ENCODE measurements around the gene LRIT2. TPM values are rescaled to one million over a fixed set of nuclear protein-coding genes. Genes with fewer than 3 reads are reported as not detected.
A peak's percentile ranks its signal among the peaks of the same experiment; 100 is the strongest.
"Not testable (repeated sequence)": the region's sequence is repeated elsewhere in the genome, so short reads cannot be mapped to it uniquely, and the experiment has no call there.

The LRIT2 gene
- total RNA-seq, 1 donor from 2014 or later = not detected

DNA sequence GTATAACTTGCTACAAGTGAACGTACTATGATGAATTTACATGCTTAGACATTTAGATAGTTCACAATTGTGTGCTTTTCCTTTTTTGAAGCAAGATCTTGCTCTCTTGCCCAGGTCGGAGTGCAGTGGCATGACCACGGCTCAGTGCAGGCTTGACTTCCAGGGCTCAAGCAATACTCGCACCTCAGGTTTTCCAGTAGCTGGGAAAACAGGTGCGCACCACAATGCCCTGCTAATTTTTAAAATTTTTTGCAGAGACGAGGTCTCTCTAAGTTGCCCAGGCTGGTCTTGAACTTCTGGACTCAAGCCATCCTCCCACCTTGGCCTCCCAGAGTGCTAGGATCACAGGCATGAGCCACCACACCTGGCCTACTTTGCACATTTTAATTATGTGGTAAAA lies 49.9 kb downstream of the LRIT2 start:
- Mint-ChIP-seq H3K27me3 (no peaks in the 10 kb centered on the region), H3K4me1 (ENCODE audit: unreplicated experiment) (no peaks in the 10 kb centered on the region), H3K36me3 (no peaks in the 10 kb centered on the region), H3K4me3 (no peak overlapping the region), H3K9me3 (no peaks in the 10 kb centered on the region), H3K27ac (no peak overlapping the region)
- no peak for TF ChIP-seq CTCF (conservative IDR thresholded peaks at IDR 0.05)
- DNase-seq (ENCODE audit: extremely low spot score, unreplicated experiment) = peak; percentile 29

DNA sequence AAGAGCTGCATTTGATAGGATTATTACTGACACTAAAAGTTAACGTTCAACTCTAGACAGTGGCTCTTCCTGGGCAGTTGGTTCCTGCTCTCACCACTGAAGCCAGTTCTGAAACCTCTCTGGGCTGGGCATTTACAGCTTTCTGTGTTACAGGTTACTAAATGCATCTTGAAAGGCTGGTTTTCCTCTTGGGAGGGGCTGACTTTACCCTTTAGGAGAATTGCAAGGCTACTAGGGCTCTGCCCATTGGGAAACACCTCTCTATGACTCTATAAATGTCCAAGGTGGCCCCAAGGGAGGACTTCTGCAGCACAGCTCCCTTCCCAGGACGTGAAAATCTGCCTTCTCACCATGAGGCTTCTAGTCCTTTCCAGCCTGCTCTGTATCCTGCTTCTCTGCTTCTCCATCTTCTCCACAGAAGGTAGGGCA lies 51.8 kb downstream of the LRIT2 start, which contains the start of gene GPR15LG:
GPR15LG (plus strand) TSS at position 301 of the 429 bp plus-strand sequence; CDS start at position 352, 51 bp downstream.
- no peak within 1 kb of the TSS for H3K4me3 Mint-ChIP-seq
- TF ChIP-seq CTCF (conservative IDR thresholded peaks at IDR 0.05) = no peak
- no peaks in the 10 kb centered on the region for H3K36me3 Mint-ChIP-seq
- H3K27me3 Mint-ChIP-seq = no peaks in the 10 kb centered on the region
- no peaks in the 10 kb centered on the region for H3K9me3 Mint-ChIP-seq
- H3K4me1 Mint-ChIP-seq (ENCODE audit: unreplicated experiment) = no peaks in the 10 kb centered on the region
- H3K27ac Mint-ChIP-seq = no peak within 1 kb of the TSS
- DNase-seq (ENCODE audit: extremely low spot score, unreplicated experiment) = no peak

GRCh38 chr10:84172467-84173356 lies 52.6 kb downstream of the LRIT2 start:
- Mint-ChIP-seq H3K27ac (no peak overlapping the region), H3K27me3 (no peaks in the 10 kb centered on the region), H3K4me3 (no peak overlapping the region), H3K4me1 (ENCODE audit: unreplicated experiment) (no peaks in the 10 kb centered on the region), H3K9me3 (no peaks in the 10 kb centered on the region), H3K36me3 (no peaks in the 10 kb centered on the region)
- no peak for TF ChIP-seq CTCF (conservative IDR thresholded peaks at IDR 0.05)
- no peak for DNase-seq (ENCODE audit: extremely low spot score, unreplicated experiment)

GRCh38 chr10:84171700-84172466 lies 53.5 kb downstream of the LRIT2 start:
- H3K27me3 Mint-ChIP-seq; H3K27ac Mint-ChIP-seq; H3K4me1 Mint-ChIP-seq (ENCODE audit: unreplicated experiment); H3K4me3 Mint-ChIP-seq; DNase-seq (ENCODE audit: extremely low spot score, unreplicated experiment); H3K9me3 Mint-ChIP-seq; H3K36me3 Mint-ChIP-seq: not testable (repeated sequence)

DNA sequence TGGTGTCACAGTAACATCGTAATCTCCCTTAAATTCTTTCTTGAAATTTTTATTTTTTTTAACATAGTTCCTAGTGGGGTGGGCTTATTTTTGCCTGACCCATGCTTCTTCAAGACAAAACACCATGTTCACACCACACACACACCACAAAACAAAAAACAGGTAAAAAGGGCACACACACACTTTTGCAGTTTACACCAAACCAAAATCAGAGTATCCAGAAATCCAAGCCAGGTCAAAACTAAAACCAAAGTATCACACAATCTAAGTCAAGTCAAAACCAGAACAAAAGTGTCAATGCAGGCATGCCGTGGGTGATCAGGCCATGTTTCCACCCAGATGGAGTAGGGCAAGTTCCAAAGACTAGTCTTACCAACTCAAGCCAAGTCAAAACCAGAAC lies 54.1 kb downstream of the LRIT2 start:
- not testable (repeated sequence) for H3K27ac Mint-ChIP-seq, H3K9me3 Mint-ChIP-seq

More for the DNA sequence above, 54.1 kb downstream of the LRIT2 start:
- H3K36me3 Mint-ChIP-seq; H3K27me3 Mint-ChIP-seq; H3K4me1 Mint-ChIP-seq (ENCODE audit: unreplicated experiment); H3K4me3 Mint-ChIP-seq; DNase-seq (ENCODE audit: extremely low spot score, unreplicated experiment): not testable (repeated sequence)

Other genes starting within 250 kb of the LRIT2 start
- gene GHITM, start 86.0 kb downstream of the LRIT2 start, total RNA-seq (ENCODE audit: low replicate concordance) = 114 and 135 TPM in 2 replicates
- gene GPR15LG, start 51.7 kb downstream of the LRIT2 start, total RNA-seq (ENCODE audit: low replicate concordance) = 0.70 and 0.98 TPM in 2 replicates
- gene CDHR1, start 31.0 kb downstream of the LRIT2 start, total RNA-seq (ENCODE audit: low replicate concordance) = 0.41 and 0.93 TPM in 2 replicates
- gene LRIT1, start 16.0 kb upstream of the LRIT2 start, total RNA-seq (ENCODE audit: low replicate concordance) = not detected in 2 replicates
- not detected in 2 replicates for gene RGR, start 19.5 kb upstream of the LRIT2 start, total RNA-seq (ENCODE audit: low replicate concordance)
- 43.9 and 85.8 TPM in 2 replicates for gene CCSER2, start 103.0 kb upstream of the LRIT2 start, total RNA-seq (ENCODE audit: low replicate concordance)